ENCODE measurements around the gene MCTP1.
"Not testable (repeated sequence)": the region's sequence is repeated elsewhere in the genome, so short reads cannot be mapped to it uniquely, and the experiment has no call there.

MCTP1 gene

GRCh38 chr5:95027775-95028174 lies 257.1 kb downstream of the MCTP1 start:
- no peak for DNase-seq (ENCODE audit: low spot score)

- no peak for DNase-seq (ENCODE audit: low spot score)
These were observed 257.7 kb downstream of the MCTP1 start for GRCh38 chr5:95027151-95027721.

GRCh38 chr5:95026718-95027117 lies 258.2 kb downstream of the MCTP1 start:
- DNase-seq (ENCODE audit: low spot score), result no peak

- DNase-seq (ENCODE audit: low spot score), result no peak
These were observed 261.8 kb downstream of the MCTP1 start for GRCh38 chr5:95022967-95023695.

- DNase-seq (ENCODE audit: low spot score), result no peak
These were observed 264.5 kb downstream of the MCTP1 start for GRCh38 chr5:95020345-95020744.

GRCh38 chr5:95018946-95019345 lies 265.9 kb downstream of the MCTP1 start:
- DNase-seq (ENCODE audit: low spot score), result no peak

GRCh38 chr5:95018511-95018910 lies 266.4 kb downstream of the MCTP1 start:
- no peak for DNase-seq (ENCODE audit: low spot score)

- no peak for DNase-seq (ENCODE audit: low spot score)
These were observed 275.1 kb downstream of the MCTP1 start for GRCh38 chr5:95009812-95010211.

GRCh38 chr5:95007921-95008597 lies 276.8 kb downstream of the MCTP1 start:
- no peak for DNase-seq (ENCODE audit: low spot score)

- no peak for DNase-seq (ENCODE audit: low spot score)
These were observed 279.1 kb downstream of the MCTP1 start for GRCh38 chr5:95005811-95006210.

GRCh38 chr5:94998670-94999069 lies 286.2 kb downstream of the MCTP1 start:
- no peak for DNase-seq (ENCODE audit: low spot score)

- not testable (repeated sequence) for DNase-seq (ENCODE audit: low spot score)
These were observed 290.4 kb downstream of the MCTP1 start for GRCh38 chr5:94994537-94994936.

- DNase-seq (ENCODE audit: low spot score), result no peak
These were observed 291.4 kb downstream of the MCTP1 start for GRCh38 chr5:94993491-94993890.

GRCh38 chr5:94992325-94992724 lies 292.6 kb downstream of the MCTP1 start:
- DNase-seq (ENCODE audit: low spot score), result no peak

- peak; percentile 7 for DNase-seq (ENCODE audit: low spot score)
These were observed 300.9 kb downstream of the MCTP1 start for GRCh38 chr5:94983861-94984535.

- no peak for DNase-seq (ENCODE audit: low spot score)
These were observed 307.5 kb downstream of the MCTP1 start for GRCh38 chr5:94977437-94977836.

- DNase-seq (ENCODE audit: low spot score), result no peak
These were observed 308.0 kb downstream of the MCTP1 start for GRCh38 chr5:94976853-94977252.

- no peak for DNase-seq (ENCODE audit: low spot score)
These were observed 312.6 kb downstream of the MCTP1 start for GRCh38 chr5:94972268-94972667.

GRCh38 chr5:94969174-94969573 lies 315.7 kb downstream of the MCTP1 start:
- DNase-seq (ENCODE audit: low spot score), result peak; percentile 32

GRCh38 chr5:94968507-94969095 lies 316.3 kb downstream of the MCTP1 start:
- DNase-seq (ENCODE audit: low spot score), result peak; percentile 71

GRCh38 chr5:94967525-94967924 lies 317.4 kb downstream of the MCTP1 start:
- DNase-seq (ENCODE audit: low spot score), result no peak

GRCh38 chr5:94959279-94959678 lies 325.6 kb downstream of the MCTP1 start:
- DNase-seq (ENCODE audit: low spot score), result not testable (repeated sequence)

All from kidney capillary endothelial cell (primary cell).